GM13977 (cell line): Measurements from ENCODE around the gene FAM90A26.
"Not testable (repeated sequence)": the region's sequence is repeated elsewhere in the genome, so short reads cannot be mapped to it uniquely, and the experiment has no call there.

Source experiments
- DNase-seq: peaks from one replicate; pipeline ENCODE4 v3.0.0; 2012; ENCODE audit warnings: low spot score
- in situ Hi-C: fragments of 300-500 bp; cut with MboI; formaldehyde crosslinking; loops from one replicate; pipeline ENCODE4 v1.12.0; 2022; ENCODE audit warnings: low sequenced_read_pairs, low pct_unique_long_range_greater_than_20kb, mixed read lengths, inconsistent platforms; ENCODE audit not compliant: unreplicated experiment

FAM90A26 gene

DNA sequence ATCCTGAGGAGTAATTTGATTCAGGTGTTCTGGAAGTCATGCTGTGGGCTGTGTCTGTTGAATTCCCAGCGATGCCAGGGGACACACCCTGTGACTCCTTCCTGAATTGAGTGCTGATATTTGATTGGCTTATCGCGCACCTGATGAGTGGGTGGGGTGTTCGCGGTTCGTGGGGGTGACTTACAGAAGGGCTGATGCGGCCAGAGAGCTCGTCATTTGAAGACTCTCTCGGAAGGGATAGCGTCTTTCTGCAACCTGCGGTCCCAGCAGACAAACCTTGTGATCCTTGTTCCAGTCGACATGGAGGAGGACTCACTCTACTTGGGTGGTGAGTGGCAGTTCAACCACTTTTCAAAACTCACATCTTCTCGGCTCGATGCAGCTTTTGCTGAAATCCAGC is 54.4 kb downstream of the FAM90A26 start, which contains the start of gene USP17L13:
TSS of gene USP17L13 (plus strand) at position 301 of the 400 bp plus-strand sequence. CDS start at position 301, 0 bp downstream.
- in situ Hi-C loops = not testable (repeated sequence)

More for the DNA sequence above, 54.4 kb downstream of the FAM90A26 start, which contains the start of gene USP17L13:
- DNase-seq = not testable (repeated sequence)
